Measurements from ENCODE around the gene MYRFL. TPM values are rescaled to one million over a fixed set of nuclear protein-coding genes. Genes with fewer than 3 reads are reported as not detected.

MYRFL gene
- polyA plus RNA-seq, 1 of the 3 experiments (the other 2 are of a cell fraction) = not detected

GRCh38 chr12:69836015-69836414 is 11.0 kb downstream of the MYRFL start:
- no peaks in the 10 kb centered on the region for H3F3A ChIP-seq (replicated peaks; ENCODE audit: insufficient read depth)
- H3K27ac ChIP-seq (ENCODE audit: low read depth in 2 of 2, low read length in 1 of 2) = no peak overlapping the region
- no peaks in the 10 kb centered on the region for H3K9me2 ChIP-seq
- WGBS (ENCODE audit: low lambda C conversion rate) = 66% methylated on average over 8 of the region's 13 CpGs
- H3K9me3 ChIP-seq = no peaks in the 10 kb centered on the region
- TF ChIP-seq USF2 (IDR thresholded peaks at IDR 0.05; ENCODE audit: borderline replicate concordance, low read depth, low read length) (no peak), USF1 (IDR thresholded peaks at IDR 0.05; ENCODE audit: borderline replicate concordance, low read depth) (no peak), NRF1 (IDR thresholded peaks at IDR 0.05; ENCODE audit: low read depth, low read length) (no peak), FOXJ3 (CRISPR knock-in tag; IDR thresholded peaks at IDR 0.05) (no peak)
- H3K79me2 ChIP-seq (ENCODE audit: insufficient read depth) = no peaks in the 10 kb centered on the region
- H2AFZ ChIP-seq (ENCODE audit: low read depth) = no peak overlapping the region
- ChIA-PET CTCF (interaction anchor here (1.1 kb wide), 1 partner anchor 9 kb away, joined by 3 read pairs; no protein-coding TSS in a partner anchor), POLR2A (no interaction called here)
- H3K36me3 ChIP-seq (replicated peaks in 1 of 2; ENCODE audit: control insufficient read depth in 1 of 2, insufficient read depth in 2 of 2, low read length in 1 of 2) = no peaks in the 10 kb centered on the region
- DNase-seq = no peak
- no peak overlapping the region for H3K9ac ChIP-seq
- no peak overlapping the region for H3K4me3 ChIP-seq (ENCODE audit: low read depth in 2 of 2, low read length in 1 of 2)
- no peaks in the 10 kb centered on the region; a peak in 1 of 4 replicates for H3K4me1 ChIP-seq (ENCODE audit: control insufficient read depth in 1 of 2, insufficient read depth in 2 of 2, low read depth in 1 of 2, low read length in 1 of 2)
- H3K4me2 ChIP-seq = no peak overlapping the region
- H4K20me1 ChIP-seq (ENCODE audit: insufficient read depth) = no peaks in the 10 kb centered on the region
- no peaks in the 10 kb centered on the region for H3K27me3 ChIP-seq (ENCODE audit: insufficient read depth)

- Histone ChIP-seq H3K4me3 (ENCODE audit: low read depth in 2 of 2, low read length in 1 of 2) (no peak overlapping the region), H3K27ac (ENCODE audit: low read depth in 2 of 2, low read length in 1 of 2) (no peak overlapping the region), H3K9me2 (no peaks in the 10 kb centered on the region), H3K4me1 (ENCODE audit: control insufficient read depth in 1 of 2, insufficient read depth in 2 of 2, low read depth in 1 of 2, low read length in 1 of 2) (no peaks in the 10 kb centered on the region; a peak in 1 of 4 replicates), H3K9me3 (no peaks in the 10 kb centered on the region), H3K36me3 (replicated peaks in 1 of 2; ENCODE audit: control insufficient read depth in 1 of 2, insufficient read depth in 2 of 2, low read length in 1 of 2) (no peaks in the 10 kb centered on the region), H3F3A (replicated peaks; ENCODE audit: insufficient read depth) (no peaks in the 10 kb centered on the region), H3K79me2 (ENCODE audit: insufficient read depth) (no peaks in the 10 kb centered on the region), H3K9ac (no peak overlapping the region), H3K4me2 (no peak overlapping the region), H2AFZ (ENCODE audit: low read depth) (no peak overlapping the region), H4K20me1 (ENCODE audit: insufficient read depth) (no peaks in the 10 kb centered on the region), H3K27me3 (ENCODE audit: insufficient read depth) (no peaks in the 10 kb centered on the region)
- DNase-seq = no peak
- no peak for TF ChIP-seq CTCF (IDR thresholded peaks at IDR 0.05)
- no peak for TF ChIP-seq CHD2 (IDR thresholded peaks at IDR 0.05; ENCODE audit: low read length, partially characterized antibody)
- ChIA-PET CTCF (interaction anchor here (1.1 kb wide), 1 partner anchor 10 kb away, joined by 3 read pairs; no protein-coding TSS in a partner anchor), POLR2A (no interaction called here)
- WGBS (ENCODE audit: low lambda C conversion rate) = 68% methylated on average over 4 of the region's 4 CpGs
Measured at GRCh38 chr12:69837191-69837590, 12.2 kb downstream of the MYRFL start.

All from SK-N-SH (cell line).